Psoas muscle (tissue), 8 donors: ENCODE results near the gene TIGD7. TPM values are rescaled to one million over a fixed set of nuclear protein-coding genes. Genes with fewer than 3 reads are reported as not detected.

Experiments
- ATAC-seq, 4 donors: fragments of 200-7000 bp; cut with Tn5 transposase; one replicate each; pipeline ENCODE4 v1.9.1; 2020; ENCODE audit warnings: moderate library complexity in 3 of 4, mild to moderate bottlenecking in 2 of 4
- DNase-seq, 2 donors: peaks; one replicate each; pipeline ENCODE4 v3.0.0-alpha.2; 2020
- H3K27ac ChIP-seq: fragments of 200-600 bp; one replicate; pipeline ENCODE4 v1.8.0; 2022
- H3K27me3 ChIP-seq, 3 donors: fragments of 200-600 bp in 1 of 3; one replicate each; pipeline versions ENCODE4 v1.6.1 to v1.8.0; 2013 to 2022; ENCODE audit warnings: low read length in 2 of 3, mild to moderate bottlenecking in 2 of 3, moderate library complexity in 1 of 3; ENCODE audit not compliant: insufficient read depth in 3 of 3
- H3K36me3 ChIP-seq, 2 donors: fragments of 200-600 bp in 1 of 2; one replicate each; pipeline versions ENCODE4 v1.6.1 to v1.8.0; 2013 to 2022; ENCODE audit warnings: low read depth in 1 of 2, mild to moderate bottlenecking in 1 of 2, moderate library complexity in 1 of 2; ENCODE audit not compliant: insufficient read depth in 1 of 2
- H3K4me1 ChIP-seq: fragments of 200-600 bp; one replicate; pipeline ENCODE4 v1.8.0; 2022
- H3K4me3 ChIP-seq: fragments of 200-600 bp; one replicate; pipeline ENCODE4 v1.8.0; 2022; ENCODE audit warnings: mild to moderate bottlenecking
- H3K9me3 ChIP-seq: fragments of 200-600 bp; one replicate; pipeline ENCODE4 v1.8.0; 2022
- CTCF ChIP-seq: fragments of 200-600 bp; IDR thresholded peaks from one replicate; pipeline ENCODE4 v1.8.0; 2022; ENCODE audit warnings: antibody characterized with exemption
- WGBS, 3 donors: extraction: QIAGEN DNeasy Blood & Tissue Kit; methylation state at CpG; one replicate each; pipeline versions ENCODE4 v1.1.6 to v1.1.7; 2013; 5-methylcytosine and 5-hydroxymethylcytosine counted together
- intact Hi-C, 2 donors: fragments of 100-400 bp; cut with DNase I; formaldehyde crosslinking; loops; one replicate each; pipeline versions ENCODE4 v1.11.0 to v1.14.2; 2022
- polyA plus RNA-seq, 3 donors: library from polyadenylated mRNA; stranded (reverse); fragments of 200-250 nt; gene quantifications; one replicate each; pipeline ENCODE4 v1.2.3, GENCODE V29; 2013
- total RNA-seq, 4 donors: library from RNA; stranded (reverse); fragmentation: NEBNext Ultra II Directional in 2 of 4; extraction: Animal tissue kit (Norgen Biotek cat#: 25700) in 2 of 4; gene quantifications; one replicate each; pipeline versions ENCODE4 v1.2.1 to v1.2.4, GENCODE V29; 2021 to 2023
- donor health status: healthy with polysubstance abuse.
- donor health status: DM: no; HTN: no; CAD: no; lungs with moderate emphysema.
- donor health status: Bipolar disorder and iron deficiency.
- donor health status: healthy.
- donor health status: DM: yes; HTN: yes; CAD: no.
- donor health status: DM: no; HTN: no; CAD: no.
- donor health status: DM: no; HTN: no; CAD: no.
- donor health status: DM: yes; HTN: yes; CAD: no.

Gene TIGD7
- total and polyA plus RNA-seq, 7 donors = 3.1 to 9.4 (median 6.4) TPM

- H3K4me3 ChIP-seq = peak overlapping the region; percentile 76
- H3K4me1 ChIP-seq = peaks cover 15% of the 10 kb centered on the region
- H3K27me3 ChIP-seq = no peaks in the 10 kb centered on the region
- H3K36me3 ChIP-seq = peaks cover 6 to 31% of the 10 kb centered on the region in 2 donors
- 4 to 5% (median 5%) methylated on average over 46 to 56 of the region's 56 CpGs for WGBS, 3 donors
- H3K9me3 ChIP-seq = peaks cover 8% of the 10 kb centered on the region
- intact Hi-C loops = loop anchor here (1.0 to 5.0 kb wide), 6 partner anchors 19 to 219 kb away; partner anchors contain the start of genes TIGD7 (in 2 of the 2), ZNF75A (in 2 of the 2), CLUAP1 (in 1 of the 2) and ZNF200 (in 1 of the 2)
- DNase-seq (peak; percentile 37 to 68), ATAC-seq (no peak)
- peak overlapping the region; percentile 100 for H3K27ac ChIP-seq
- no peak for TF ChIP-seq CTCF
These were observed 21.4 kb downstream of the TIGD7 start for GRCh38 chr16:3283543-3284447.

- ATAC-seq (peak; percentile 96 to 98 (median 97)), DNase-seq (peak; percentile 96 to 97)
- WGBS, 3 donors = 0 to 1% (median 0%) methylated on average over 72 of the region's 72 CpGs
- H3K27ac ChIP-seq = peak within 1 kb of the TSS; percentile 100
- peaks cover 2 to 23% of the 10 kb centered on the region in 2 donors for H3K36me3 ChIP-seq
- H3K27me3 ChIP-seq = no peaks in the 10 kb centered on the region
- peaks cover 15% of the 10 kb centered on the region for H3K4me1 ChIP-seq
- H3K9me3 ChIP-seq = no peaks in the 10 kb centered on the region
- intact Hi-C loops = loop anchor here (1.0 to 5.0 kb wide), 6 partner anchors 18 to 219 kb away; partner anchors contain the start of genes TIGD7 (in 2 of the 2), ZNF75A (in 2 of the 2), CLUAP1 (in 1 of the 2) and ZNF200 (in 1 of the 2)
- no peak for TF ChIP-seq CTCF
- peak within 1 kb of the TSS; percentile 76 for H3K4me3 ChIP-seq
These were observed 22.3 kb downstream of the TIGD7 start, which contains the start of gene ZNF263 for GRCh38 chr16:3282730-3283542. Gene ZNF263, plus strand, starts transcription at chr16:3283491. Its CDS starts 328 bp downstream, at chr16:3283819.

GRCh38 chr16:3282103-3282729, 23.0 kb downstream of the TIGD7 start:
- TF ChIP-seq CTCF = no peak
- H3K27ac ChIP-seq = peak overlapping the region; percentile 100
- intact Hi-C loops = loop anchor here (2.0 to 5.0 kb wide), 4 partner anchors 17 to 220 kb away; partner anchors contain the start of genes CLUAP1 (in 1 of the 2), TIGD7 (in 1 of the 2), ZNF200 (in 1 of the 2) and ZNF75A (in 1 of the 2)
- ATAC-seq (peak; percentile 24 to 43 (median 33)), DNase-seq (no peak)
- H3K36me3 ChIP-seq = peaks cover 2 to 18% of the 10 kb centered on the region in 2 donors
- peak overlapping the region; percentile 76 for H3K4me3 ChIP-seq
- no peaks in the 10 kb centered on the region for H3K9me3 ChIP-seq
- no peaks in the 10 kb centered on the region for H3K27me3 ChIP-seq
- H3K4me1 ChIP-seq = peaks cover 15% of the 10 kb centered on the region
- 14 to 18% (median 15%) methylated on average over 29 of the region's 29 CpGs for WGBS, 3 donors

- DNase-seq (no peak), ATAC-seq (no peak)
- peaks cover 15% of the 10 kb centered on the region for H3K4me1 ChIP-seq
- intact Hi-C loops = loop anchor here in 1 of 2 donors (5.0 kb wide), 1 partner anchor 221 kb away; the partner anchor contains the start of gene CLUAP1
- H3K27me3 ChIP-seq = no peaks in the 10 kb centered on the region
- WGBS, 3 donors = 92 to 96% (median 93%) methylated on average over 6 of the region's 6 CpGs
- no peaks in the 10 kb centered on the region for H3K9me3 ChIP-seq
- H3K27ac ChIP-seq = no peak overlapping the region
- H3K4me3 ChIP-seq = no peak overlapping the region
- peaks cover 2 to 9% of the 10 kb centered on the region in 2 donors for H3K36me3 ChIP-seq
- no peak for TF ChIP-seq CTCF
These were observed 23.9 kb downstream of the TIGD7 start for GRCh38 chr16:3281222-3281820.
